ENCODE results near the gene APBB2.

The APBB2 gene

DNA sequence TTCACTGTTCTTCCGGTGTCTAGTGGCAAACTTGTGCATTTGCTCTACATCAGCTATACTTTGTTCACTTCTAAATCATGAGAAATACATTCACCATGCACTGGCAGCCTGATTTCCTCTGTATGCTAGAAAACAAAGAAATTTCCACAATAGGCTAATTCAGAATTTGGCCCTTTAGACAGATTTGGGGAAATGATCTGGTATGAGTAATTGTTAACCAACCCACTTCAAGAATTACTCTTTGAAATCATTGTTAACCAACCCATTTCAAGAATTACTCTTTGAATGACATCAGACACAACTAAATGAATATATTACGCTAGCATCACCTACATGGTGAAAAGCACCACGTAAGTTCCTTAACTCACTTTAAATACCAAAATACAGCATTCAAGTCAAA, 14.6 kb downstream of the APBB2 start:
- no peak overlapping the region for H3K4me3 ChIP-seq (replicated peaks; ENCODE audit: low read depth, low read length)
- no peak for DNase-seq (ENCODE audit: extremely low read depth, low read depth)
- TF ChIP-seq, protein P1, sequence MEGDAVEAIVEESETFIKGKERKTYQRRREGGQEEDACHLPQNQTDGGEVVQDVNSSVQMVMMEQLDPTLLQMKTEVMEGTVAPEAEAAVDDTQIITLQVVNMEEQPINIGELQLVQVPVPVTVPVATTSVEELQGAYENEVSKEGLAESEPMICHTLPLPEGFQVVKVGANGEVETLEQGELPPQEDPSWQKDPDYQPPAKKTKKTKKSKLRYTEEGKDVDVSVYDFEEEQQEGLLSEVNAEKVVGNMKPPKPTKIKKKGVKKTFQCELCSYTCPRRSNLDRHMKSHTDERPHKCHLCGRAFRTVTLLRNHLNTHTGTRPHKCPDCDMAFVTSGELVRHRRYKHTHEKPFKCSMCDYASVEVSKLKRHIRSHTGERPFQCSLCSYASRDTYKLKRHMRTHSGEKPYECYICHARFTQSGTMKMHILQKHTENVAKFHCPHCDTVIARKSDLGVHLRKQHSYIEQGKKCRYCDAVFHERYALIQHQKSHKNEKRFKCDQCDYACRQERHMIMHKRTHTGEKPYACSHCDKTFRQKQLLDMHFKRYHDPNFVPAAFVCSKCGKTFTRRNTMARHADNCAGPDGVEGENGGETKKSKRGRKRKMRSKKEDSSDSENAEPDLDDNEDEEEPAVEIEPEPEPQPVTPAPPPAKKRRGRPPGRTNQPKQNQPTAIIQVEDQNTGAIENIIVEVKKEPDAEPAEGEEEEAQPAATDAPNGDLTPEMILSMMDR (IDR thresholded peaks at IDR 0.05; ENCODE audit: low read depth, low read length, missing control alignments): no peak

DNA sequence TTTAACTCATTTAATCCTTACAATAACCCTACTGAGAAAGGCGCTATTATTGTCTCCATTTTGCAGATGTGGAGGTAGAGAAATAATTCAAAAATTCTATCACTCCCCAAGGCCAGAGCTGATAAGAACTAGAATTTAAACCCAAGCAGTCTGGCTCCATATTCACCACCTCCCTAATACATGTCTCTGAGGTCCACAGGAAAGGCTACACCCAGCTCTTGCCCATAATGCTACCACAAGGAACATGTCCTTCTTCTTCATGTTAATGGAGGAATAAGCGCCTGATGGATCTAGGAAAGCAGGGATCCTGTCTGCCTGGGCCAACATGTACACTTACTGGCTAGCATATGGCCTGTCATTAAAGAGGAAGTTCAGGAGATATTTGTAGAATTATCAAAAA, 16.3 kb downstream of the APBB2 start:
- DNase-seq (ENCODE audit: extremely low read depth, low read depth): no peak
- H3K4me3 ChIP-seq (replicated peaks; ENCODE audit: low read depth, low read length): no peak overlapping the region
- TF ChIP-seq, protein P1 (IDR thresholded peaks at IDR 0.05; ENCODE audit: low read depth, low read length, missing control alignments): no peak

DNA sequence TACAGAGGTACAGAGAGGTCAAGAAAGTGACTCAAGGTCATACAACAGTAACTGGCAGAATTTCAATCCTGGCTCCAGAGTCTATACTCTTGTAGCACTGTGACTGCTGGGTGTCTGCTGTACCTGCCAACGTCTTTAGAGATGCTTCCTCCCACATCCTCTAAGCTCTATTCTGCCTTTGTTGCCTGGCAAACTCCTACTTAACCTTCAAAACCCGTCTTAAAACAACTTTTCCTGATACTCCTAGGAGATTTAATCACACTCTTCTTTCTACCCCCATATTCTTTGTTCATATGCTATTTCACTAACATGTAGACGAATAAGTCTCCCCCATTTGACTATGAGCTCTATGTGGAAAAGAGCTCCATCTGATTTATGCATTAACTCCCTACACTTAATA, 16.8 kb downstream of the APBB2 start:
- H3K4me3 ChIP-seq (replicated peaks; ENCODE audit: low read depth, low read length): no peak overlapping the region
- TF ChIP-seq, protein P1 (IDR thresholded peaks at IDR 0.05; ENCODE audit: low read depth, low read length, missing control alignments): no peak
- DNase-seq (ENCODE audit: extremely low read depth, low read depth): no peak

DNA sequence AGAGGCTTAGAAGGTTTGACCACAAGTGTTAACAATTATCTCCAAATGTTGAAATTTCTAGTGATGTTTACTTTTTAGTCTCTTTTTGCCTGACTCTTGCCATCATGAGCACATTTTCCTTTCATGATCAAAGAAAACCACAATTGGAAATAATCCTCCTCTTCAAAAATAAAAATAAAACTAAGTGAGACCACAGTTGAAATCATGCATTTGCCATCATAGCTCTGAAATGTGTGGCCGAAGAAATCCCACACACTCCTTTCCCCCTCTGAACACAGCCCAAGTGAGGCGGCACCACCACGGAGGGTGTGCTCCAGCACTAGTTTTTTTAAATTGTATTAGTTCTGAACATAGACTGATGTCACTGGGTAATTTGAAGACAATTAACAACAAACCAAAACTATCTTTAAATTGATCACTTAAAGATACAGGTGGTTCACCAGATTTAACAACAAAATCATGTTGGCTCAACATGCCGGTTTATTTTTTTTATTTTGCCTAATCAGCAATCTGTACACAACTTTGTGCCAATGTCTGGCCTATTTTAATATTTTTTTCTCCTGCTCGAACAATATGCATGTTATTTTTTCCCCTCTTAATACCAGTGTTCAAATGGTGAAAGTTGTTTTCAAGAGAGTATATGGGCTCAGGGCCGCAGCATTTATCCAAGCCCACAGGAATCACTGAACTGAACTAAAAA, 17.6 kb downstream of the APBB2 start:
- H3K4me3 ChIP-seq (replicated peaks; ENCODE audit: low read depth, low read length): no peak overlapping the region
- peak; percentile 40 for DNase-seq (ENCODE audit: extremely low read depth, low read depth)
- TF ChIP-seq, protein P1 (IDR thresholded peaks at IDR 0.05; ENCODE audit: low read depth, low read length, missing control alignments): no peak

DNA sequence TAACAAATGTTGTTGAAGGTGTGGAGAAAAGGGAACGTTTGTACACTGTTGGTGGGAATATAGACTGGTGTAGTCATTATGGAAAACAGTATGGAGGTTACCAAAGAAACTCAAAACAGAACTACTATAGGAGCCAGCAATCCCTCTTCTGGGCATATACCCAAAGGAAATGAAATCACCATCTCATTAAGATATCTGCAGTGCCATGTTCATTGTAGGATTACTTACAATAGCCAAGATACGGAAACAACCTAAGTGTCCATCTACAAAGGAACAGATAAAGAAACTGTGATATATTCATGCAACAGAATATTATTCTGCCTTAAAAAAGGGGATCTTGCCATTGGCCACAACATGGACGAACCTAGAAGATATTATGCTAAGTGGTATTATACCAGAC, 22.2 kb downstream of the APBB2 start:
- TF ChIP-seq, protein P1 (IDR thresholded peaks at IDR 0.05; ENCODE audit: low read depth, low read length, missing control alignments): no peak
- no peak overlapping the region for H3K4me3 ChIP-seq (replicated peaks; ENCODE audit: low read depth, low read length)
- DNase-seq (ENCODE audit: extremely low read depth, low read depth): no peak

DNA sequence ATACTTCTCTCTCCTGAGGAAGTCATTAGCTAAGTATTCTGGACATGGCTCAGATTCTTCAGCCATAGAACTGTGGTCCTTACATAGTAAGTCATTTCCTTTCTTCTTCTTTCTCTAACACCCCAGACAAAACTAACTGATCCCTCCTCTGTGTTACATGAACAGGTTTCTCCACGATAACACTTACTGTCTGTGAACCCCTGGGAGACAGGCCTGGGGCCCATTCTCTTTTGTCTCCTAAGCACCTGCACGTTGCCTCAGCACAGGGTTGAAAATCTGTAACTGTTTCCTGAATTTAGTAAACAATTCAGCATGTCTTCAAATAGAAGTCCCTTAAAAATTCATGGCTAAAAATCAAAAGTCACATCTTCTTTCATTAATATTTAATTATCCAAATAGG, 24.7 kb downstream of the APBB2 start:
- no peak for DNase-seq (ENCODE audit: extremely low read depth, low read depth)
- TF ChIP-seq, protein P1 (IDR thresholded peaks at IDR 0.05; ENCODE audit: low read depth, low read length, missing control alignments): no peak
- H3K4me3 ChIP-seq (replicated peaks; ENCODE audit: low read depth, low read length): no peak overlapping the region

DNA sequence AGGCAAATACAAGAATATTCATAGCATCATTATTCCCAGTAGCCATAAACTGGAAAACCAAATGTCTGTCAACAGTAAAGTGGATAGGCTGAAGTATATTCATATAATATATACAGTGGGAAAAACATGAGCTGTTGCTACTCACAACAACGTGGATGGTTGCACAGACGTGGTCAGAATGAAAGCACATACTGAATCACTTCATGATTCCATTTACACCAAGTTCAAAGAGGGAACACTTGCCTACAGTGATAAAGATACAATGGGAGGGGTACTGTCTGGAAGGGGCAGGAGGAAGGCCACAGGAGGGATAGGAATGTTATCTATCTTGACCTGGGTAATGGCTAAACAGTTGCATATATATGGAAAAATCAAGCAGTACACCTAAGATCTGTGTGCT, 25.3 kb downstream of the APBB2 start:
- DNase-seq (ENCODE audit: extremely low read depth, low read depth): no peak
- TF ChIP-seq, protein P1 (IDR thresholded peaks at IDR 0.05; ENCODE audit: low read depth, low read length, missing control alignments): no peak
- H3K4me3 ChIP-seq (replicated peaks; ENCODE audit: low read depth, low read length): no peak overlapping the region
